Measurements from ENCODE around the gene DPP9. TPM values are rescaled to one million over a fixed set of nuclear protein-coding genes. Genes with fewer than 3 reads are reported as not detected.

Gene DPP9
- total and polyA plus RNA-seq, 2 of the 13 experiments (the other 11 are each of a cell fraction or from before 2014, with no cell fraction given), result 8.4 to 25.8 TPM

GRCh38 chr19:4768934-4769777 lies 45.5 kb upstream of the DPP9 start (continued):
- TF ChIP-seq MEIS1 (CRISPR knock-in tag; IDR thresholded peaks at IDR 0.05; ENCODE audit: borderline replicate concordance) (peak; percentile 100), AGO2 (optimal IDR thresholded peaks at IDR 0.05; ENCODE audit: low read depth, low read length) (no peak), THAP8 (CRISPR knock-in tag; IDR thresholded peaks at IDR 0.05; ENCODE audit: borderline replicate concordance) (peak; percentile 100), BATF2 (CRISPR knock-in tag; IDR thresholded peaks at IDR 0.05) (peak; percentile 100), SALL2 (CRISPR knock-in tag; IDR thresholded peaks at IDR 0.05) (peak; percentile 100), RXRB (CRISPR knock-in tag; IDR thresholded peaks at IDR 0.05; ENCODE audit: borderline replicate concordance) (peak; percentile 100), ZNF776 (CRISPR knock-in tag; IDR thresholded peaks at IDR 0.05) (peak; percentile 100), RAD51 (IDR thresholded peaks at IDR 0.05; ENCODE audit: borderline replicate concordance) (no peak), FOXA3 (CRISPR knock-in tag; IDR thresholded peaks at IDR 0.05) (peak; percentile 95), PAWR (CRISPR knock-in tag; IDR thresholded peaks at IDR 0.05; ENCODE audit: borderline replicate concordance) (peak; percentile 100), MTA1 (CRISPR knock-in tag; IDR thresholded peaks at IDR 0.05; ENCODE audit: borderline replicate concordance) (peak; percentile 82; the same call in 1 of the 2 replicates), PBX3 (CRISPR knock-in tag; IDR thresholded peaks at IDR 0.05; ENCODE audit: borderline replicate concordance) (peak; percentile 100), SKIL (CRISPR knock-in tag; IDR thresholded peaks at IDR 0.05; ENCODE audit: borderline replicate concordance) (peak; percentile 93), ELF4 (CRISPR knock-in tag; IDR thresholded peaks at IDR 0.05; ENCODE audit: borderline replicate concordance) (peak; percentile 100), FUBP1 (CRISPR knock-in tag; IDR thresholded peaks at IDR 0.05; ENCODE audit: borderline replicate concordance) (peak; percentile 90; the same call in 1 of the 2 replicates), E2F5 (CRISPR knock-in tag; conservative IDR thresholded peaks at IDR 0.05) (peak; percentile 99), ZNF775 (CRISPR knock-in tag; IDR thresholded peaks at IDR 0.05; ENCODE audit: borderline replicate concordance) (peak; percentile 99), ZNF691 (CRISPR knock-in tag; IDR thresholded peaks at IDR 0.05; ENCODE audit: borderline replicate concordance, low read depth) (peak; percentile 100), ZNF354B (CRISPR knock-in tag; IDR thresholded peaks at IDR 0.05) (peak; percentile 100)
